ENCODE results near the gene SH3RF3. TPM values are rescaled to one million over a fixed set of nuclear protein-coding genes. Genes with fewer than 3 reads are reported as not detected.

Gene SH3RF3
- total RNA-seq, 1 donor from 2014 or later: 10.8 TPM

GRCh38 chr2:109151519-109151918 is 22.5 kb downstream of the SH3RF3 start:
- TF ChIP-seq CTCF (IDR thresholded peaks at IDR 0.05) (no peak), POLR2A (IDR thresholded peaks at IDR 0.05) (no peak), POLR2AphosphoS5 (IDR thresholded peaks at IDR 0.05; ENCODE audit: insufficient read depth in 1 of 2, low read depth in 1 of 2) (no peak)

DNA sequence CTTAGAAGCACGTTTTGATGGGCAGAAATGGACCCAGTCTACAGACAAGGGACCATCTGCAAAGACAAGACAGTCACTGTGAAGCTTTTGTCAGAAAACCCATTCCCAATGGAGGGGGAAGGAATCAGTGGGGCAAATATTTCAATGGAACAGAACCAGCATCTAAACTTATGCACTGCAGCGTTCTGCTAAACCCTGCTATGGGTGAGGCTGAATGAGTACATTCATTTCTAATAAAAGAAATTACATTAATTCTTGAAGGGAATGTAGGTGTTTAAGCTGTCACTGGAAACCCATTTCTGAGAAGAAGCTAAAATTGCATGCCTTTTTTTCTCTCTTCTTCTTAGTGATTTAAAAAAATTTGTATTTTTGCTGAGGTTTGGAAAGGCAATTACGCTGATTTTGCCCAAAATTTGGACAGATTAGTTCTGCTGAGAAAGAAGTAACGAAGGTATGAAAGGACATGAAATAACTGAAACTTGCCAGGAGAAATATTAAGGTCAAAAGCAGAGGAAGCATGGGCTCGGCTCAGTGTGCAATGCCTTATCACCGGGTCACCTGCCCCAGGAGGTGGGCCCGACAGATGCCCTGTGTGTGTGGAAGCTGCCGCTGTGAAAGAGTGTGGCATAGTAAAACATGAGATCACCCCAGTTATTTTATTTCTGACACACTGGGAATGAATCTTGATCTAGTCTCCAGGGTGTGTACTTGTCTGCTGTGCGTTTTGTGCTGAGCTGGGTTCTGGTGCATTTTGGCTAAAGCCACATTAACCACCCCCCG is 24.2 kb downstream of the SH3RF3 start:
- Histone ChIP-seq H3K27me3 (no peaks in the 10 kb centered on the region), H3K9me3 (no peaks in the 10 kb centered on the region), H3K27ac (no peak overlapping the region), H3K36me3 (no peaks in the 10 kb centered on the region), H3K4me1 (peaks cover 27% of the 10 kb centered on the region), H3K4me3 (no peak overlapping the region)
- DNase-seq (ENCODE audit: extremely low spot score in 2 of 2): no peak
- intact Hi-C loops (cut with DNase I): no loop called here
- no peak for TF ChIP-seq POLR2AphosphoS5 (IDR thresholded peaks at IDR 0.05; ENCODE audit: insufficient read depth in 1 of 2, low read depth in 1 of 2)
- TF ChIP-seq CTCF (IDR thresholded peaks at IDR 0.05): no peak
- TF ChIP-seq POLR2A (IDR thresholded peaks at IDR 0.05): no peak

More at GRCh38 chr2:109151519-109151918, 22.5 kb downstream of the SH3RF3 start:
- Histone ChIP-seq H3K4me3 (no peak overlapping the region), H3K9me3 (no peaks in the 10 kb centered on the region), H3K27me3 (no peaks in the 10 kb centered on the region), H3K27ac (no peak overlapping the region), H3K36me3 (no peaks in the 10 kb centered on the region), H3K4me1 (peaks cover 29% of the 10 kb centered on the region)
- intact Hi-C loops (cut with DNase I): no loop called here
- DNase-seq (ENCODE audit: extremely low spot score in 2 of 2): no peak

DNA sequence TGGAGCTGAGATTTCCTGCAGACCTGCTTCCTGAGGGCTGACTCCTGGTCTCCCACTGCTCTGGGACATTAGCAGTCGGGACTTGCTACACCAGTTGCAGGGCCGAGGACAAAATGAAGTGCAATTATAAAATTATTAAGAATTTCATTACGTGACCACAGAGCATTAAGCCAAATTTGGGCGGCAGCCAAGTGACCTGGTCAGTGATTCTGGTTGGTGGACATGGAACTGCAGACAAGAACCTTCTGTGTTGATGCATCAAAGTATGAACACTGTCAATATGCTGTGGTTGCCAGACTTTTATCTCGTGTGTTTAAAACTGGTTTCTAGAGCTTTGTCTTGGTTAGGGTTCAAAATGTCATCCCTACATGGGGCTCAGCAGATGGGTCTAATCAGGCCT is 24.8 kb downstream of the SH3RF3 start:
- no peak overlapping the region for H3K4me3 ChIP-seq
- H3K27me3 ChIP-seq: no peaks in the 10 kb centered on the region
- TF ChIP-seq POLR2A (IDR thresholded peaks at IDR 0.05): no peak
- TF ChIP-seq CTCF (IDR thresholded peaks at IDR 0.05): no peak
- TF ChIP-seq POLR2AphosphoS5 (IDR thresholded peaks at IDR 0.05; ENCODE audit: insufficient read depth in 1 of 2, low read depth in 1 of 2): no peak
- no peaks in the 10 kb centered on the region for H3K9me3 ChIP-seq
- DNase-seq (ENCODE audit: extremely low spot score in 2 of 2): no peak
- no peaks in the 10 kb centered on the region for H3K36me3 ChIP-seq
- no peak overlapping the region for H3K27ac ChIP-seq
- H3K4me1 ChIP-seq: peaks cover 21% of the 10 kb centered on the region
- intact Hi-C loops (cut with DNase I): no loop called here

DNA sequence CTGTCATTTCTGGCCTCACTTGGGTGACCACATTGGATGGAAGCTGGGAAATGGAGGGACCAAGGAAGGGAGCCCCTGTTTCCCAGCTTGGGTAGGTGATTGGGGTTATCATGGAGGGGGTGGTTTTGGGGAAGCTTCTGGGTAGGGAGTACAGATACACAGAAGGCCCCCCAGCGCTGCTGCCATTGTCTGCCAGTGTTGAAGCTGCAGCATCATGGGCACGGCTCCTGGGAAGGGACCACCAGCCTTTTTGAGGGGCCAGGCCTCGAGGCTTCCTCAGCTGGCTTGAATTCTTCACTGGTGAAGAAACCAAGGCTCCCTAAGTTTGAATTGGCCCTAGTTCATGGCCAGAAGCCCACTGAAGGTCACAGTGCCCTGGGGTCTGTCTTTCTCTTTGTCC is 25.2 kb downstream of the SH3RF3 start:
- Histone ChIP-seq H3K4me3 (no peak overlapping the region), H3K27ac (no peak overlapping the region), H3K27me3 (no peaks in the 10 kb centered on the region), H3K4me1 (peaks cover 20% of the 10 kb centered on the region), H3K36me3 (no peaks in the 10 kb centered on the region), H3K9me3 (no peaks in the 10 kb centered on the region)
- TF ChIP-seq POLR2AphosphoS5 (IDR thresholded peaks at IDR 0.05; ENCODE audit: insufficient read depth in 1 of 2, low read depth in 1 of 2) (no peak), CTCF (IDR thresholded peaks at IDR 0.05) (no peak), POLR2A (IDR thresholded peaks at IDR 0.05) (no peak)
- no peak for DNase-seq (ENCODE audit: extremely low spot score in 2 of 2)
- intact Hi-C loops (cut with DNase I): no loop called here

Data from vagina (tissue), 2 donors.